T-helper 22 cell (primary cell): ENCODE measurements around the gene ZNF680.
"Not testable (repeated sequence)": the region's sequence is repeated elsewhere in the genome, so short reads cannot be mapped to it uniquely, and the experiment has no call there.

ENCODE experiments used
- DNase-seq: peaks from one replicate; pipeline ENCODE4 v3.0.0-alpha.2; 2020; ENCODE audit warnings: low read depth

Gene ZNF680

DNA sequence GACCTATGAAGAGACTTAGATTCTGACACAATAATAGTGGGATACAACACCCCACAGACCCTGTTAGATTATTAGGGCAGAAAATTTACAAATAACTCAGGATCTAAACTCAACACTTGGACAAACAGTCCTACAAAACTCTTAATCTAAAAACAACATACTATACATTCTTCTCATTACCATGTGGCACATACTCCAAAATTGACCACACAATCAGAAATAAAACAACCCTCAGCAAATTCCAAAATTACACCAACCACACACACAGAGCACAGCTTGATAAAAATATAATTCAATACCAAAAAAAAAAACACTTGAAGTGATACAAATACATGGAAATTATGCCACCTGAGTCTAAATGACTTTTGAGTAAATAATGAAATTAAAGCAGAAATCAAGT, 7.8 kb downstream of the ZNF680 start:
- no peak for DNase-seq

DNA sequence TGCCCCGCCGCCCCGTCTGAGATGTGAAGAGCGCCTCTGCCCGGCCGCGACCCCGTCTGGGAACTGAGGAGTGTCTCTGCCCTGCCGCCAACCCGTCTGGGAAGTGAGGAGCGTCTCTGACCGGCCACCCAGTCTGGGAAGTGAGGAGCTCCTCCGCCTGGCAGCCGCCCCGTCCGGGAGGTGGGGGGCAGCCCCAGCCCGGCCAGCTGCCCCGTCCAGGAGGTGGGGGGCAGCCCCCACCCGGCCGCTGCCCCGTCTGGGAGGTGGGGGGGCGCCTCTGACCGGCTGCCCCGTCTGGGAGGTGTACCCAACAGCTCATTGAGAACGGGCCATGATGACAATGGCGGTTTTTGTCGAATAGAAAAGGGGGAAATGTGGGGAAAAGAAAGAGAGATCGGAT, 8.7 kb downstream of the ZNF680 start:
- DNase-seq = not testable (repeated sequence)

- DNase-seq = no peak
Measured at GRCh38 chr7:64551375-64552142, 11.3 kb downstream of the ZNF680 start.

DNA sequence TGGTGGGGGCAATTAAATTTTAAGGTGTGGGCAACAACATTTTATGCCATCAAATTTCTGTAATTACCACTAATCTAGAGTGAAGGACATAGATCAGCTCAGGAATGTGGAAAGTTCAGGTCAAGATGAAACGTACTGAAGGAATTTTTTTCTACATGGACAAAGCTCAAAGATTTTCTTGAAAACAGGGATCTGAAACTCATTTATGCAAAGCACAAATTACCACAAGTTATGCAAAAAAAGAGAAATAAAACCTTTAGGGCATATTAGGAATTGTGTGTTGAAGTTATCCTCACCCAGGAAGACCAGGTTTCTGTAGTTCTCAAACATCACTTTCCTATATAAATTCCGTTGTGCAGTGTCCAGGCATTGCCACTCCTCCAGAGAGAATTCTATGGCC, 18.9 kb downstream of the ZNF680 start:
- no peak for DNase-seq

DNA sequence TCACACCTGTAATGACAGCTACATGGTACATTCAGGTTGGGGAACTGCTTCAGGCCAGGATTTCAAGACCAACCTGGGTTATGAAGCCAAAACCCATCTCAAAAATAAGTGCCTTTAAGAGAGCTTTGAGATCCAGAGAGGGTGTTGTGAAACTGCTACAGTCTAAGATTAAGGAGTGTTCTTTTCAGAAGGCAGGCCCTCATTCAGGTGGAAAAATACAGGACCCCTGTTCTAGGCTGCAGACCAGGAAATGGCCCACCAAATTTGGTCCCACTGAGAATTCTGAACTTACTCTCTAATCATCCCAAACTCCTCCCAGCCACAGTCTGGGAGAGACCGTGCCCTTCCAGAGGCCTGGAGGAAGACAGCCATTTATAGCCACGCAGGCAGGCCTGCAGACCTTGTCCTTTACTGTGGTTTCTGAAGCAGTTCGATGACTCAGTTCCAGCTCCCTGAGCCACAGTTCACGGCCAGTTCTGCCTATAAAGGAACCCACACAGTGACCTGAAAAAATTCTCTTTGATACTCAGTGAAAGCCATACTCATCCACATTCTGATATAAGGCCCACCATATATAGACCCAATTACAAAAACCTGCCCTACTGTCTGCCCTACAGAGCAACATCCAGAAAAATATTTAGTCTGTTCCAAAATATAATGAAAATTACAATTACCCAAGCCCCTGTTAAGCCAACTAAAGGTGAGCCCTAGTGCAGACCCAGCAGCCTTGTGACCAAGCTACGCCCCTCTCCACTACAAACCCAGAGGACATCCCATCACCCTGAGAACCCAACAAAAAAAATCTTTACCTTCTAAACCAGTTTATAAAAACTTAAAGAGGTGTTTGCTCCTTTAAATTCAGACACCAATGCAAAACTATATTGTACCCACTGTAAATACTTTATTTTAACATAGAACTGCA, 21.2 kb downstream of the ZNF680 start:
- no peak for DNase-seq

GRCh38 chr7:64533756-64534155, 29.1 kb downstream of the ZNF680 start:
- DNase-seq = no peak

GRCh38 chr7:64528770-64529169, 34.1 kb downstream of the ZNF680 start:
- DNase-seq = no peak

DNA sequence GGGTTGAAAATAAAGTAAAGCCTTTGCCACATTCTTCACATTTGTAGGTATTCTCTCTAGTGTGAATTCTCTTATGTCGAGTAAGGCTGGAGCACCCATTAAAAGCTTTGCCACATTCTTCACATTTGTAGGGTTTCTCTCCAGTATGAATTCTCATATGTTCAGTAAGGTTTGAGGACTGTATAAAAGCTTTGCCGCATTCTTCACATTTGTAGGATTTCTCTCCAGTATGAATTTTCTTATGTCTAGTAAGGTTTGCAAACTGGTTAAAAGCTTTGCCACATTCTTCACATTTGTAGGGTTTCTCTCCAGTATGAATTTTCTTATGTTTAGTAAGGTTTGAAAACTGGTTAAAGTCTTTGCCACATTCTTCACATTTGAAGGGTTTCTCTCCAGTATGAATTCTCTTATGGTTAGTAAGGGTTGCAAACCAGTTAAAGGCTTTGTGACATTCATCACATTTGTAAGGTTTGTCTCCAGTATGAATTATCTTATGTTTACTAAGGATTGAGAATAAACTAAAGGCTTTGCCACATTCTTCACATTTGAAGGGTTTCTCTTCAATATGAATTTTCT, 41.4 kb downstream of the ZNF680 start:
- no peak for DNase-seq

- no peak for DNase-seq
Measured at GRCh38 chr7:64516451-64516850, 46.4 kb downstream of the ZNF680 start.

- no peak for DNase-seq
Measured at GRCh38 chr7:64515781-64516180, 47.1 kb downstream of the ZNF680 start.

GRCh38 chr7:64515330-64515729, 47.5 kb downstream of the ZNF680 start:
- no peak for DNase-seq

GRCh38 chr7:64509583-64509982, 53.3 kb downstream of the ZNF680 start:
- DNase-seq = no peak

- no peak for DNase-seq
Measured at GRCh38 chr7:64504581-64505120, 58.2 kb downstream of the ZNF680 start.

DNA sequence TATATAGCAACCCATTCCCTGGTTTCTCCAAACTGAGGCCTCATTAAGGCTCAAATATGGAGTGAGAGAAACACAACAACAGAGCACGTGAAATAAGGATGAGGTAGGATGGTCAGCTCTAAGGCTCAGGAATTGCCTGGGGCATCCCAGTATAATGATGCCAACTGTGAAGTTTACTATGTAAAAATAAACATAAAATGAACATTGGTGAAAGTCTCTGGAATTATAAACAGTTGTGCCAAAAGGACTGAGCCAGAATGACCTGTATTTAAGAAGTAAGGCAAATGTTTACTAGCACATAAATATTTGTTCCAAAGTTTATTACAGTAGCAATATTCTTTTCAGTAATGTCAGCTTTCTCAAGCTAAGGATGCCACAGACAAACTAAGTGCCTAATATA, 64.6 kb downstream of the ZNF680 start:
- no peak for DNase-seq

GRCh38 chr7:64494912-64495461, 67.9 kb downstream of the ZNF680 start:
- DNase-seq = no peak

DNA sequence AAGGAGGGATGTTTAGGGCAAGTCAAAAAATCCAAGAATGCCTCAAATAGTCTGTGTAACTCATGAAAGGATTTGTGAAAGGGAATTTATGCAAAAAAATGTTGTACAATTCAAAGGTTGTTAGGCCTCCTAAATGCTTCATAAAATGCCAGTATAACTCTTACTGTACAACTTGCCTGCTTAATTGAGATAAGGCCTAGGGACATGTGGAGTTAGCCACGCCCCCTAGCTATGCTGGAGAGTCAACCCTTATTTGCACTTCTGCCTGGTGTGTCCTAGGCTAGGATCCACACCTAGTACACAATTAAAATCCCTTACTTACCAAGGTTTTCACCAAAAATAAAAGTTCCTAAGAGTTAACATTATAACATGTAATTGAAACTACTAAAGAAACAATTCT, 77.2 kb downstream of the ZNF680 start:
- DNase-seq = no peak
